ENCODE results near the gene EVC2.

The EVC2 gene

DNA sequence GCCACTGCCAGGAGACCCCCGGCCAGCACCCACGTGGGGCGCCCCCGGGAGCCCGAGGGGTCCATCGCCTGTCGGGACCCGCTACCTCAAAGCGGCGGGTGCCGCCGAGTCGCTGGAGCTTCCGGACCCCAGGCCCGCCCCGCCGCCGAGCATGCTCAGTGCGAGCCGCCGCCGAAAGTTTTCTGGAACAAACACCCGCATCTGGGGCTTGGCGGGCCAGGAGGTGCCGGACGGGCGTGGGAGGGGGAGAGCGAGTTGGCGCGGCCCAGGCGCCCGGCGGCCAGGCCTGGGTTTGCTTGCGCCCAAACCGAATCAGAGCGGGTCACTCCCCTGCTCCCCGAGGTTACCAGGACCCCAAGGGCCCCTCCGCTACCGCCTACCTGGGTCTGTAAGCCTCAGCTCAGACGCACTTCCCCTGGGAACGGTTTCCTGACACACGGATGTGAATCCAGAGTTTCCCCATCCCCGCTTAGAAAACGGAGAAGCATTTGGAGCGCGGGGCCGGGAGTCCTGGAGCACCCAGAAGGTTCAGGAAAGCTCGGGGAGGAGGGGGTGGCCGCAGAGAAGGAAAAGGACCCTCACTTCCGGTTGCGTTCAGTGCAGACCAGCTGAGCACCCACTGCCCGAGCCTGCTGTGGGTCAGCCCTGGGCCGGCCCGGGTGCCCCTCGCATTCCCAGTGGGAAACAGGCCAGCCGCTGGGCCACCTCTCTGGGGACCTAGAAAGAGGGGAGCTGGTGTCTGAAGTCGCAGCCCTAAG, at the start of gene EVC2:
Gene EVC2, minus strand, starts transcription at position 111 of the 758 bp plus-strand sequence. Its CDS starts 46 bp downstream, at position 65.
- no peak for DNase-seq

DNA sequence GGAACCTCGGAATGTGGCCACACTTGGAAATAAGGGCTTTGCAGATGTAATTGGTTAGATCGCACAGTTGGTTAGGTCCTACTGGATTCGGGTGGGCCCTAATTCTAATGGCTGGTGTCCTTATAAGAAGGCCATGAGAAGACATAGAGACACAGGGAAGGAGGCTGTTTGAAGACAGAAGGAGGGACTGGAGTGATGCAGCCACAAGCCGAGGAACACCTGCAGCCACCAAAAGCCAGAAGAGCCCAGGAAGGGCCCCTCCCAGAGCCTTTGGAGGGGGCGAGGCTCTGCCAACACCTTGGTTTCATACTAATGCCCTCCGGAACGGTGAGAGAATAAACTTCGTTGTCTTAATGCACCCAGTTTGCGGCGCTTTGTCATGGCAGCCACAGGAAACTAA, 49.6 kb upstream of the EVC2 start:
- no peak for DNase-seq

DNA sequence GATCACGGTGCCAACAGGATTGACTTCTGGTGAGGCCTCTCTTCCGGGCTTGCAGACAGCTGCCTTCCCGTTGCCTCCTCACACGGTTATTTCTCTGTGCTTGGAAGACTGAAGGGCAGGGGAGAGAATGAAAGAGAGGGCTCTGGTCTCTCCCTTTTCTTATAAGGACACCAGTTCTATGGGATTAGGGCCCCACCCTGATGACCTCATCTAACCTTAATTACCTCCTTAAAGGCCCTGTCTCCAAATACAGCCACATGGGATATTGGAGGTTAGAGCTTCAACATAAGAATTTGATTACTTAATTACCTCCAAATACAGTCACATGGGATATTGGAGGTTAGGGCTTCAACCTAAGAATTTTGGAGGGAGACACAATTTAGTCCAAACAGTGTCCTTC, 49.2 kb upstream of the EVC2 start:
- no peak for DNase-seq

GRCh38 chr4:5757091-5757490, 48.7 kb upstream of the EVC2 start:
- no peak for DNase-seq

GRCh38 chr4:5756271-5756670, 47.9 kb upstream of the EVC2 start:
- no peak for DNase-seq

DNA sequence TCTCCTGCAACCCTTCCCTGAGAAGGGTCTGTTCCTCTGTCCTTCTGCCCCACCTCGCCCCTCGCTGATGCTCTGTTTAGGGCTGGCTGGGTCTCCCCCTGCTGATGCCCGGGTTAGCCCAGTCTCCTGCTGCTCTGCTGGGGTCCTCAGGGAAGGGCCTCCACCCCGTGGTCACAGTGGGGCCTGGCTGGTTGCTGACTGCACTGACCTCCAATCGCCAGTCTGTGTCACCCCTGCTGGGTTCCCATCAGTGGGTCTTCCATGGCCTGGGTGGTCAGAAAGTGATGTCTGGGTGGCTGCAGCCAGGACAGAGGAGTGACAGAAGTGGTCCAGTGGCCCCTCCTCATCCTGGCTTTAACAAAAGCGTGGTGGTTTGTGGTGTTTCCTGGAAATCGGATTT, 47.3 kb upstream of the EVC2 start:
- no peak for DNase-seq

DNA sequence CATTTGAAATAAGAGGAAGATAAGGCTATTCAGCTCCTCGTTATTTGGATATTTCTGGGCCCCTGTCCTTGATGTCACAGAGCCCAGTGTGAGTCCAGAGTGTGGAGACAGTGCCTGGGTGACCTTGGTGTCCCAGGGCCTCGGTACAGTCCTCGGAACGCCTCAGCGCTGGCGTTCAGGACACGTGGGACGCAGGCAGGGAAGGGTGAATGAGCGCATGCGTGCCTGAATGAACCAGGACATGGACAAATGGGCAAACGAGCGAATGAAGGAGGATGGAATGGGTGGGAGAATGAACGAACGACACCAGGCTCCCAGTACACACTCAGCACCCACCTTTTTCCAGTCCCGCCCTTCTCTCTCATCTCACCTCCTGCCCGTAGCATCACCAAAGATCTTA, 46.8 kb upstream of the EVC2 start:
- no peak for DNase-seq

- no peak for DNase-seq
These were observed 46.1 kb upstream of the EVC2 start for GRCh38 chr4:5754529-5754881.

DNA sequence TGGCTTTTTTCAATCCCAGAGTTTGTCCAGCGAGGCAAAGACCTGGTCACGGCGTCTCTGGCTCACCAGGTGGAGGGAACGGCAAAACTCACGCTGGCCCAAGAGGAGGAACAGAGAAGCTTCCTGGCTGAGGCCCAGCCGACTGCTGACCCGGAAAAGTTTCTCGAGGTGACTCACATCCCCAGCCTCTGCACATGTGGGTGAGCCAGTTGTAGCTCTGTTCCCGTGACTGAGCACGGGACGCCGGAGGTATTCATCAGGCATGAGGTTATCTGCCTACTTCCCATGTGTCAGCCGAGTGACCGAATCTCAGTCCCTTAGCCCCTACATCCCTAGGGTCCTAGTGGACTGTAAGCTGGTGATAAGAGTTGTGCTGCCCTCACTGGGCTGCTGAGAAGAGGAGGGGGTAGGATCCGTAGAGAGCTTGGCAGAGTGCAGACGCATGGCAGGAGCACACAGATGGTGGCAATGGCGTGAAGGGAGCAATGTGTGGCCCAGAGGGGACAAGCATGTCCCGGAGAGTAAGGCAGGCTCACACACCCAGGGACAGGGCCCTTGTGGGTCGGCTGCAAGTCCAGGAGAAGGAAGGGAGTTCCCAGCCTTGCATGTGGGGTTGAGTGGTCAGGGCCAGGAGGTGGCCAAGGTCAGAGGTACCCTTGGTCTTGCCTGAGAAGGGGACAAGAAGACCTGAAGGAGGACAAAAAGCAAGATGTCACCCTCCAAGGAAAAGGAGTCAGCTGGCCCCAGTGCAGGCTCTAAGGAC, 45.6 kb upstream of the EVC2 start:
- DNase-seq = no peak

DNA sequence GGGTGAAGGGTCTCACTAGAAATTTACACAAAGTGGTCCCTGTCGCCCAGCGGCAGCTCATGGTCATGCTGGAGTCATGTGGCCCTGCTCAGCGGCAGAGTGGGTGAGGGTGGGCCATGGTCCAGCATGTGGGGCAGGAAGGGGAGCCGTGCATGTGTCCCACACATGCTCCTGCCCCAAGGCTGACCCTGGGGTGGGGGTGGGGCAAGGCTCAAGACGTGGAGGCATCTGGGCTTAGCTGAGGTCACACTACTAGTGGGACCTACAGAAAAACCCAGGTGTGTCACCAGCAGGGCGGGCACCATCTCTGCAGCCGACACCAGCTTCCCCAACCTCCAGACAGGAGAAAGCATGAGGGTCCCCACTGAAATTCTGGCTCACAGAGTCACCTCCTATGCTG, 45.0 kb upstream of the EVC2 start:
- DNase-seq = no peak

GRCh38 chr4:5752376-5753184, 44.2 kb upstream of the EVC2 start:
- no peak for DNase-seq

DNA sequence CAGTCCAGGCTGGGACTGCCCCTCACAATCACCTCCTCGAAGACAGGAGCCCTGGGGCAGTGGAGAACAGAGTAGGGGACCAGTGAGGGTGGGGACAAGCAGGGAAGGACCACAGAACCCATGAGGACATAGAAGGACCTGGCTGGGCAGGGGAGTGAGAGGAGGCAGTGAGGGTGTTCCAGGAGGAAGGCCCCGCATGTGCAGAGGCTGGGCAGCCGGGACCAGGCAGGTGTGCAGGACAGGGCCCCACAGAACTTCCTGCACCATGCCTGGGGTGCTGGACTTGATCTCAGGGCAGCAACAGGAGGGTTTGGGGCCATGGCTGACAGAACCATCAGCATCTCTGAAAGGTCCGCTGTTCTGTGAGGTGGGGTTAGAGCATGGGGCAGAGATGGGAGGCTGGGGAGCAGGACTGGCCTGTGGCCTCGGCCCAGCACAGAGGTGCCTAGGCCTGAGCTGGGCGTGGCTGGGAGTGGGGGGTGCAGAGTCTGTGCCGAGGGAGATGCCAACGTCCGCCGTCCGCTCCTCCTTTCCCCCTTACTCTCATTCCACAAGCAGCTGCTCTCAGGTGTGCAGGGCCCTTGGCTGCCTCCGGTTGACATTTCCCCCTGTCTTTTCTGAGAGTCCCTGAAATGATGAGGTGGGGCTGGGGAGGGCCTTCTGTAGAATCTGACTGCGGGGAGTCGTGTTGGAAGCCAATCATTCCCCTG, 43.5 kb upstream of the EVC2 start:
- no peak for DNase-seq

GRCh38 chr4:5750946-5751665, 42.7 kb upstream of the EVC2 start:
- no peak for DNase-seq

- DNase-seq = no peak
These were observed 41.9 kb upstream of the EVC2 start for GRCh38 chr4:5750052-5750945.

GRCh38 chr4:5749568-5749967, 41.2 kb upstream of the EVC2 start:
- no peak for DNase-seq

DNA sequence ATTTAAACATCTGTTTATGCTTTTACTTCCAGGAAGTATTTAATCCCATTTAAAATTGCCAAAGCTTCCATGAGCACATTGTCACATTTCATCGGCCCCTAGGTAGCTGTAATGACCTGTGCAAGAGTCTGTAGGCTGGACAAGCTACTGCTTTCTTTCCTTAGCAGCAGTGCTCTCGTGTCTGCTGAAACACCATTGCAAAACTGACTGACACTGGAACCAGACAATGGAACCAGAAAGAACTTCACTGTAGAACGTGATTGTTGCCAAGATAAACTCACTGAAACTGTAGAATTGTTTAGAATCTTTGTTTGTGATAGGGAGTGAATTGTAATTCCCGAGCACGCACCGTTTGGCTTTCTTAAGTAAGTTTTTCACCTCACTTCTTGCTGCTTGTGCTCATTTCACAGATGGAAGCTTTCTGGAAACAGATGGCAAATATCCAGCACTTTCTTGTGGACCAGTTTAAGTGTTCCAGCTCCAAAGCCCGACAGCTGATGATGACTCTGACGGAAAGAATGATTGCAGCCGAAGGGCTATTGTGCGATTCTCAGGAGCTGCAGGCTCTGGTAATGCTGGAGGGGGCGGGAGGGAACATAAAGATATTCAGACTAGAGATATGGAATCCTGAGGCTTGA, 39.5 kb upstream of the EVC2 start:
- no peak for DNase-seq

DNA sequence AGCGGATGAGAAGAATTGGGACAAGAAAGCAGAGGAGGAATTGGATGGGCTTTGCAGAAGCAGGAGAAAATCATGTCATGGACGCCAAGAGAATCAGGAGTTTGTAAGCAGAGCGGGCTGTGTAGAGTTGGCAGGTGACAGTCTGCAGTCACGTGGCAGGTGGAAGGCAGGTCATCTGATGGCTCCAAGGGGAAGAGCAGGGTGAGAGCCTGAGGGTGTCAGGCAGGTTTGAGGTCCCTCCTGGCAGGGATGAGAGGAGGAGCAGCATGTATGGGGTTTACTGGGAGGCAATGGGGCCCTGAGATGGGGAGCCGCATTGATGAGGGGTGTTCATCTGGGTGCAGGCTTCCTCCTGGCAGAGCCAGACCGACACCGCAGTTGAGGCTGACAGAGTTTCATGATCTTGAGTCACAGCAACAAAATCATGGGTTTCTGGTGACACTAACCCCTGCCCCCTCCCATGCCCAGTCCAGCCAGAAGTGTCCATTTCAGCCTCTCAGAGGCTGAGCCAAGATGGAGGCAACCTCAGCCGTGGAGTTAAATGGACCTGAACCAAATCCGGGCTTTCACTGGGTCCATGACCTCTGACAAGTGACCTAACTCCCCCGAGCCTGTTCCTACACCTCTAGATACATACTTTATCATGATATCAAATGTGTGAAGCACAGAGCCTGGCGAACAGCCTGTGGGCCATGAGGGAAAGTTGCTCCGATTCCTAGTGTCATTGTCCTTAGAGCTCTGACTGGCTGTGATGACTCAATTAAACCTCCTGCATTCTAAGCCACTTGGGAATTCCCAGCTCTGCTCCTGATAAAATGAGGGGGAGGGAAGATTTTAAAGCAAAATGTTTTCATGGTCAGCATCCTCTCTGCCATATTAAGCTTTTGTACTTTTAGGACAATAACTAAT, 38.7 kb upstream of the EVC2 start:
- DNase-seq = no peak

- no peak for DNase-seq
These were observed 37.9 kb upstream of the EVC2 start for GRCh38 chr4:5746250-5746649.

DNA sequence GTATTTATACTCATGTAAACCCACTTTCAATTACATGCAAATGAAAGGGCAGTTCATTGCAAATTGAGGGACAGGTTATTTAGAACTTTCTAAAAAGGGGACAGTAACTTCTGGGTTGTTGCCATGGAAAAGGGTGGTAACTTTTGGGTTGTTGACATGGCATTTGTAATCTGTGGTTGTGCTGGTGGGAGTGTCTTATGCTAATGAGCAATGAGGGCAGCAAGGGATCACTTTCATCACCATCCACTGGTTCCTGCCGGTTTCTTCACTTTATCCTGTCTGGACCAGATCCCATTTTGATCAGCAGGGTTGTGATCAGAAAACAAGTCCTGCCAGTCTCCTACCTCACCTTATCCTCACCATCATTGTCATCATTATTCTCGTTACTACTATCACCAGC, 34.6 kb upstream of the EVC2 start:
- DNase-seq = no peak

GRCh38 chr4:5742388-5742787, 34.0 kb upstream of the EVC2 start:
- DNase-seq = no peak

All from NCI-H526 treated with DMSO at 0.1 percent for 48 hours (cell line).